Measurements from ENCODE around the gene DNA2. TPM values are rescaled to one million over a fixed set of nuclear protein-coding genes. Genes with fewer than 3 reads are reported as not detected.

The DNA2 gene
- 8.5 to 11.6 TPM (median 9.1 TPM) in 5 replicates for total RNA-seq (2022; extraction: Qiagen RNA extraction)

GRCh38 chr10:68471586-68472408, at the start of gene DNA2:
DNA2 (minus strand) TSS chr10:68471973; CDS start chr10:68471864, 109 bp downstream.

GRCh38 chr10:68406815-68407548, 64.8 kb downstream of the DNA2 start, which contains the start of gene RUFY2:
RUFY2 (minus strand) TSS chr10:68407277; CDS start chr10:68407189, 88 bp downstream.

Other genes with a start within 250 kb of the DNA2 start
- gene ATOH7, start 239.9 kb downstream of the DNA2 start, total RNA-seq (2022; extraction: Qiagen RNA extraction) = 0.12 to 0.27 TPM (median 0.17 TPM) in 4 of 5 replicates, not detected in the other
- gene HNRNPH3, start 139.9 kb downstream of the DNA2 start, total RNA-seq (2022; extraction: Qiagen RNA extraction) = 176 to 249 TPM (median 188 TPM) in 5 replicates
- gene PBLD, start 139.0 kb downstream of the DNA2 start, total RNA-seq (2022; extraction: Qiagen RNA extraction) = 2.7 to 3.8 TPM (median 3.0 TPM) in 5 replicates
- 7.7 to 9.9 TPM (median 8.5 TPM) in 5 replicates for gene RUFY2, start 64.7 kb downstream of the DNA2 start, total RNA-seq (2022; extraction: Qiagen RNA extraction)
- 16.8 to 18.5 TPM (median 18.4 TPM) in 5 replicates for gene SLC25A16, start 55.5 kb upstream of the DNA2 start, total RNA-seq (2022; extraction: Qiagen RNA extraction)
- 0.41 to 0.65 TPM (median 0.56 TPM) in 5 replicates for gene TET1, start 88.4 kb upstream of the DNA2 start, total RNA-seq (2022; extraction: Qiagen RNA extraction)
- 55.4 to 64.1 TPM (median 60.4 TPM) in 5 replicates for gene CCAR1, start 249.3 kb upstream of the DNA2 start, total RNA-seq (2022; extraction: Qiagen RNA extraction)

Data from A549 treated with Mapracorat at 1 μM for 4 hours (cell line).